IMR-90 (cell line): ENCODE measurements around the gene CRYGA.

Experiments used
- CTCF ChIP-seq: conservative IDR thresholded peaks from 2 replicates; pipeline ENCODE4 v1.5.1; 2012; ENCODE audit warnings: mild to moderate bottlenecking, low read depth, low read length, improper control_type of control experiment
- FOS ChIP-seq: fragments of 150-350 bp; IDR thresholded peaks from 2 replicates; pipeline ENCODE4 v1.6.1; 2016; ENCODE audit warnings: low read depth, low read length
- MAZ ChIP-seq: IDR thresholded peaks from 2 replicates; pipeline ENCODE4 v1.6.1; 2012; ENCODE audit warnings: low read depth, mild to moderate bottlenecking, low read length, improper control_type of control experiment, moderate library complexity, borderline replicate concordance
- MXI1 ChIP-seq: IDR thresholded peaks from 2 replicates; pipeline ENCODE4 v1.6.1; 2012; ENCODE audit warnings: low read depth, mild to moderate bottlenecking, low read length, moderate library complexity, borderline replicate concordance
- POLR2A ChIP-seq: IDR thresholded peaks from 2 replicates; pipeline ENCODE4 v1.6.1; 2012; ENCODE audit warnings: mild to moderate bottlenecking, low read depth, low read length
- RAD21 ChIP-seq: IDR thresholded peaks from 2 replicates; pipeline ENCODE4 v1.6.1; 2012; ENCODE audit warnings: low read length, improper control_type of control experiment
- RCOR1 ChIP-seq: IDR thresholded peaks from 2 replicates; pipeline ENCODE4 v1.6.1; 2012; ENCODE audit warnings: mild to moderate bottlenecking, low read length, improper control_type of control experiment; ENCODE audit not compliant: insufficient replicate concordance
- SMC3 ChIP-seq: fragments of 150-350 bp; IDR thresholded peaks from 2 replicates; pipeline ENCODE4 v1.6.1; 2016; ENCODE audit warnings: low read depth, mild to moderate bottlenecking, antibody characterized with exemption, low read length, moderate library complexity
- TF ChIP-seq, protein P1 (sequence below): fragments of 150-350 bp; IDR thresholded peaks from 2 replicates; pipeline ENCODE4 v1.6.1; 2017; ENCODE audit warnings: mild to moderate bottlenecking, antibody characterized with exemption, low read length, low read depth

DNA sequence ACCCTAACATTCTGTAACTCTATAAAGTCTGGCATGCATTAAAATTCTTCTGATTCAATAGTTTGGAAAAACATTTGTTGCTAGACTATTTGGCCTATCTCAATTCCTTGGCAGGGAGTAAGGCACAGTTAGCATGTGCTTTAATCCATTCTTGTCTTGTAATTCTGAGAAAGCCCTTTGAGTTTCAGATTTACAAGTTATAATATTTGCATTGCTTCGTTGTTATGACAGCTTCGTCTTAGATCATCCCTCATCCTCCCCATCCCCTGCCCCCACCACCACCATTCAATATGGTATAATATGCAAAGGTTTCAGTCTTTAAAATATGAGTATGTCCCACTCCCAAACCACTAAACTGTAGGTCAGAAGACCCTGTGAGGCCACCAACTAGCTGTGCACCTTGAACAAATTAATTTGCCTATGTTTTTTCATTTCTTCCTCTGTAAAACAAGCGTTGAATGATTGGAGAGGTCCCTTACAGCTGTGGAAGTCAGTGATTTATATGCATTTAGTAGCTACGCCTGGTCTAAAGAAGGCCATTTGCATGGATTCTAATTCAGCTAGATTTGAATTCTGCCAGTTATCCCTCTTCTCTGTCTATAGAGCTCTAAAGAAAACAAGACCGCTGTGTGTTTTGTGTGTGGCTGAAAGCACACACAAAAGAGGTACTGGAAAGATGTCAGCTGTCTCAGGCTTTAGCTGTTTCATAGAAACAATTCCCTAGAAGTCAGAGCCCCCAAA lies 25.9 kb upstream of the CRYGA start:
- TF ChIP-seq CTCF (no peak), POLR2A (no peak), RCOR1 (no peak), MXI1 (no peak), RAD21 (no peak), SMC3 (no peak), MAZ (no peak), FOS (no peak)
- TF ChIP-seq, protein P1, sequence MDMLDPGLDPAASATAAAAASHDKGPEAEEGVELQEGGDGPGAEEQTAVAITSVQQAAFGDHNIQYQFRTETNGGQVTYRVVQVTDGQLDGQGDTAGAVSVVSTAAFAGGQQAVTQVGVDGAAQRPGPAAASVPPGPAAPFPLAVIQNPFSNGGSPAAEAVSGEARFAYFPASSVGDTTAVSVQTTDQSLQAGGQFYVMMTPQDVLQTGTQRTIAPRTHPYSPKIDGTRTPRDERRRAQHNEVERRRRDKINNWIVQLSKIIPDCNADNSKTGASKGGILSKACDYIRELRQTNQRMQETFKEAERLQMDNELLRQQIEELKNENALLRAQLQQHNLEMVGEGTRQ: no peak
